ENCODE data around the gene ZNF860. TPM values are rescaled to one million over a fixed set of nuclear protein-coding genes. Genes with fewer than 3 reads are reported as not detected.
"Not testable (repeated sequence)": the region's sequence is repeated elsewhere in the genome, so short reads cannot be mapped to it uniquely, and the experiment has no call there.

Gene ZNF860
- total RNA-seq, 1 experiment from 2014 or later: 8.9 TPM

- intact Hi-C loops (cut with micrococcal nuclease; ENCODE audit: unreplicated experiment) (no loop called here), in situ Hi-C loops (cut with HindIII; ENCODE audit: low pct_unique_long_range_greater_than_20kb, low sequenced_read_pairs) (no loop called here)
These were observed 6.7 kb downstream of the ZNF860 start for GRCh38 chr3:31988271-31988670.

GRCh38 chr3:31992995-31993394 lies 11.4 kb downstream of the ZNF860 start:
- POLR2A ChIA-PET; DNase-seq (ENCODE audit: low read depth, low spot score); H3K4me3 ChIP-seq (ENCODE audit: low read depth in 2 of 2, low read length in 2 of 2); H3K4me1 ChIP-seq (ENCODE audit: control insufficient read depth, insufficient read depth, low read length); H3K27ac ChIP-seq (ENCODE audit: low read length); H3K27me3 ChIP-seq (ENCODE audit: control insufficient read depth, insufficient read depth, low read length); in situ Hi-C loops (cut with HindIII; ENCODE audit: low pct_unique_long_range_greater_than_20kb, low sequenced_read_pairs); BruUV-seq (replicated peaks); CTCF ChIA-PET; H3K36me3 ChIP-seq (ENCODE audit: control insufficient read depth, insufficient read depth, low read length); intact Hi-C loops (cut with micrococcal nuclease; ENCODE audit: unreplicated experiment); ATAC-seq: not testable (repeated sequence)
- H3K9me3 ChIP-seq (ENCODE audit: control insufficient read depth, insufficient read depth, low read depth, low read length): peaks cover 26% of the 10 kb centered on the region; the same call in 1 of the 2 replicates

More at GRCh38 chr3:31988271-31988670, 6.7 kb downstream of the ZNF860 start:
- TF ChIP-seq POLR2AphosphoS5 (IDR thresholded peaks at IDR 0.05; ENCODE audit: low read depth, low read length): no peak
- no peak for TF ChIP-seq SIN3A (IDR thresholded peaks at IDR 0.05; ENCODE audit: borderline replicate concordance, insufficient read depth, low read depth, low read length)
- no peak for TF ChIP-seq REST (IDR thresholded peaks at IDR 0.05; ENCODE audit: insufficient read depth in 1 of 2, low read depth in 2 of 2, low read length in 1 of 2)
- TF ChIP-seq CTCF (IDR thresholded peaks at IDR 0.05): no peak
- TF ChIP-seq TCF7L2 (IDR thresholded peaks at IDR 0.05; ENCODE audit: low read depth, low read length): no peak
- no peaks in the 10 kb centered on the region for H3K27me3 ChIP-seq (ENCODE audit: control insufficient read depth, insufficient read depth, low read length)
- no peaks in the 10 kb centered on the region for H3K4me1 ChIP-seq (ENCODE audit: control insufficient read depth, insufficient read depth, low read length)
- no peak for ATAC-seq
- ChIA-PET POLR2A (no interaction called here), CTCF (no interaction called here)
- H3K4me3 ChIP-seq (ENCODE audit: low read depth in 2 of 2, low read length in 2 of 2): no peak overlapping the region
- no peaks in the 10 kb centered on the region for H3K36me3 ChIP-seq (ENCODE audit: control insufficient read depth, insufficient read depth, low read length)
- peaks cover 23% of the 10 kb centered on the region; the same call in 1 of the 2 replicates for H3K9me3 ChIP-seq (ENCODE audit: control insufficient read depth, insufficient read depth, low read depth, low read length)
- no peak overlapping the region for H3K27ac ChIP-seq (ENCODE audit: low read length)
- no peak for DNase-seq (ENCODE audit: low read depth, low spot score)
- no TSS peak for BruUV-seq (replicated peaks)

GRCh38 chr3:31993843-31994242 lies 12.3 kb downstream of the ZNF860 start:
- no peak for ATAC-seq
- TF ChIP-seq SIN3A (IDR thresholded peaks at IDR 0.05; ENCODE audit: borderline replicate concordance, insufficient read depth, low read depth, low read length): no peak
- TF ChIP-seq CTCF (IDR thresholded peaks at IDR 0.05): no peak
- TF ChIP-seq REST (IDR thresholded peaks at IDR 0.05; ENCODE audit: insufficient read depth in 1 of 2, low read depth in 2 of 2, low read length in 1 of 2): no peak
- TF ChIP-seq POLR2AphosphoS5 (IDR thresholded peaks at IDR 0.05; ENCODE audit: low read depth, low read length): no peak
- no peak for TF ChIP-seq TCF7L2 (IDR thresholded peaks at IDR 0.05; ENCODE audit: low read depth, low read length)
- CTCF ChIA-PET: no interaction called here

GRCh38 chr3:31995026-31995425 lies 13.5 kb downstream of the ZNF860 start:
- CTCF ChIA-PET; ATAC-seq; in situ Hi-C loops (cut with HindIII; ENCODE audit: low pct_unique_long_range_greater_than_20kb, low sequenced_read_pairs); BruUV-seq (replicated peaks); POLR2A ChIA-PET; H3K4me3 ChIP-seq (ENCODE audit: low read depth in 2 of 2, low read length in 2 of 2); H3K36me3 ChIP-seq (ENCODE audit: control insufficient read depth, insufficient read depth, low read length); H3K27me3 ChIP-seq (ENCODE audit: control insufficient read depth, insufficient read depth, low read length); intact Hi-C loops (cut with micrococcal nuclease; ENCODE audit: unreplicated experiment); H3K27ac ChIP-seq (ENCODE audit: low read length); DNase-seq (ENCODE audit: low read depth, low spot score); H3K4me1 ChIP-seq (ENCODE audit: control insufficient read depth, insufficient read depth, low read length): not testable (repeated sequence)
- H3K9me3 ChIP-seq (ENCODE audit: control insufficient read depth, insufficient read depth, low read depth, low read length): peaks cover 10% of the 10 kb centered on the region; the same call in 1 of the 2 replicates

More at GRCh38 chr3:31993843-31994242, 12.3 kb downstream of the ZNF860 start:
- Histone ChIP-seq H3K4me1 (ENCODE audit: control insufficient read depth, insufficient read depth, low read length) (no peaks in the 10 kb centered on the region), H3K9me3 (ENCODE audit: control insufficient read depth, insufficient read depth, low read depth, low read length) (peaks cover 17% of the 10 kb centered on the region; the same call in 1 of the 2 replicates), H3K4me3 (ENCODE audit: low read depth in 2 of 2, low read length in 2 of 2) (no peak overlapping the region), H3K36me3 (ENCODE audit: control insufficient read depth, insufficient read depth, low read length) (no peaks in the 10 kb centered on the region), H3K27ac (ENCODE audit: low read length) (no peak overlapping the region), H3K27me3 (ENCODE audit: control insufficient read depth, insufficient read depth, low read length) (no peaks in the 10 kb centered on the region)
- no TSS peak for BruUV-seq (replicated peaks)
- POLR2A ChIA-PET: no interaction called here
- in situ Hi-C loops (cut with HindIII; ENCODE audit: low pct_unique_long_range_greater_than_20kb, low sequenced_read_pairs): no loop called here
- no peak for DNase-seq (ENCODE audit: low read depth, low spot score)
- intact Hi-C loops (cut with micrococcal nuclease; ENCODE audit: unreplicated experiment): no loop called here

All from Panc1 (cell line).